Measurements from ENCODE around the gene PEPD.

DNA sequence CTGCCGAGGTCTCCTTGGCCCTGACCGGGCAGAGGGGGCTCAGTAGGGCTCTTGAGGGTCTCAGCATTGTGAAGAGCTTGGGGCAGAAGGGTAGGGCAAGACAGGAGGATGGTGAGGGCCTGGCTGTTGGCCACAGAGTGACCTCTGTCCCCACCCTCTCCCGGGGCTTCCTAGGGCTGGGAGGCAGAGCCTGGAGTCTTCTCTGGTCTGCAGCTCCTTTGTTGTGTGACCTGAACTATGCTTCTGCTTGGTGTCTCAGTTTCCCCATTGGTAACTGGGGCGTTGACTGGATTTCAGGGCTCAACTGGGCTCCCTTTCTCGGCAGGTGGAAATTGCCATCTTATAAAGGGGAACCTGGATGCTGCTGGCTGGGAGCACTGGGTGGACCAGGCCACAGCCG is 30.1 kb upstream of the PEPD start:
- TF ChIP-seq GABPA (IDR thresholded peaks at IDR 0.05; ENCODE audit: low read depth): no peak
- TF ChIP-seq, protein P1, sequence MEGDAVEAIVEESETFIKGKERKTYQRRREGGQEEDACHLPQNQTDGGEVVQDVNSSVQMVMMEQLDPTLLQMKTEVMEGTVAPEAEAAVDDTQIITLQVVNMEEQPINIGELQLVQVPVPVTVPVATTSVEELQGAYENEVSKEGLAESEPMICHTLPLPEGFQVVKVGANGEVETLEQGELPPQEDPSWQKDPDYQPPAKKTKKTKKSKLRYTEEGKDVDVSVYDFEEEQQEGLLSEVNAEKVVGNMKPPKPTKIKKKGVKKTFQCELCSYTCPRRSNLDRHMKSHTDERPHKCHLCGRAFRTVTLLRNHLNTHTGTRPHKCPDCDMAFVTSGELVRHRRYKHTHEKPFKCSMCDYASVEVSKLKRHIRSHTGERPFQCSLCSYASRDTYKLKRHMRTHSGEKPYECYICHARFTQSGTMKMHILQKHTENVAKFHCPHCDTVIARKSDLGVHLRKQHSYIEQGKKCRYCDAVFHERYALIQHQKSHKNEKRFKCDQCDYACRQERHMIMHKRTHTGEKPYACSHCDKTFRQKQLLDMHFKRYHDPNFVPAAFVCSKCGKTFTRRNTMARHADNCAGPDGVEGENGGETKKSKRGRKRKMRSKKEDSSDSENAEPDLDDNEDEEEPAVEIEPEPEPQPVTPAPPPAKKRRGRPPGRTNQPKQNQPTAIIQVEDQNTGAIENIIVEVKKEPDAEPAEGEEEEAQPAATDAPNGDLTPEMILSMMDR (IDR thresholded peaks at IDR 0.05; ENCODE audit: insufficient read depth, low read length): no peak
- TF ChIP-seq POLR2AphosphoS5 (IDR thresholded peaks at IDR 0.05; ENCODE audit: low read depth): no peak
- TF ChIP-seq, protein P2, sequence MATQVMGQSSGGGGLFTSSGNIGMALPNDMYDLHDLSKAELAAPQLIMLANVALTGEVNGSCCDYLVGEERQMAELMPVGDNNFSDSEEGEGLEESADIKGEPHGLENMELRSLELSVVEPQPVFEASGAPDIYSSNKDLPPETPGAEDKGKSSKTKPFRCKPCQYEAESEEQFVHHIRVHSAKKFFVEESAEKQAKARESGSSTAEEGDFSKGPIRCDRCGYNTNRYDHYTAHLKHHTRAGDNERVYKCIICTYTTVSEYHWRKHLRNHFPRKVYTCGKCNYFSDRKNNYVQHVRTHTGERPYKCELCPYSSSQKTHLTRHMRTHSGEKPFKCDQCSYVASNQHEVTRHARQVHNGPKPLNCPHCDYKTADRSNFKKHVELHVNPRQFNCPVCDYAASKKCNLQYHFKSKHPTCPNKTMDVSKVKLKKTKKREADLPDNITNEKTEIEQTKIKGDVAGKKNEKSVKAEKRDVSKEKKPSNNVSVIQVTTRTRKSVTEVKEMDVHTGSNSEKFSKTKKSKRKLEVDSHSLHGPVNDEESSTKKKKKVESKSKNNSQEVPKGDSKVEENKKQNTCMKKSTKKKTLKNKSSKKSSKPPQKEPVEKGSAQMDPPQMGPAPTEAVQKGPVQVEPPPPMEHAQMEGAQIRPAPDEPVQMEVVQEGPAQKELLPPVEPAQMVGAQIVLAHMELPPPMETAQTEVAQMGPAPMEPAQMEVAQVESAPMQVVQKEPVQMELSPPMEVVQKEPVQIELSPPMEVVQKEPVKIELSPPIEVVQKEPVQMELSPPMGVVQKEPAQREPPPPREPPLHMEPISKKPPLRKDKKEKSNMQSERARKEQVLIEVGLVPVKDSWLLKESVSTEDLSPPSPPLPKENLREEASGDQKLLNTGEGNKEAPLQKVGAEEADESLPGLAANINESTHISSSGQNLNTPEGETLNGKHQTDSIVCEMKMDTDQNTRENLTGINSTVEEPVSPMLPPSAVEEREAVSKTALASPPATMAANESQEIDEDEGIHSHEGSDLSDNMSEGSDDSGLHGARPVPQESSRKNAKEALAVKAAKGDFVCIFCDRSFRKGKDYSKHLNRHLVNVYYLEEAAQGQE (IDR thresholded peaks at IDR 0.05; ENCODE audit: insufficient replicate concordance, low read depth): no peak

Measured in HL-60 (cell line).